SU-DHL-6 (cell line): Measurements from ENCODE around the gene SRSF9.

Experiments used
- CTCF ChIP-seq: fragments of 200-600 bp; sonication (generic); IDR thresholded peaks from one replicate; pipeline ENCODE4 v1.5.1; 2017; ENCODE audit warnings: antibody characterized with exemption, mild to moderate bottlenecking, low read length, moderate library complexity; ENCODE audit not compliant: insufficient read depth, poor library complexity, severe bottlenecking
- EZH2phosphoT487 ChIP-seq: fragments of 200-600 bp; sonication (generic), shearing (Covaris generic); conservative IDR thresholded peaks from 2 replicates; pipeline ENCODE4 v1.6.1; 2018; ENCODE audit warnings: mild to moderate bottlenecking, antibody characterized with exemption, low read length, moderate library complexity, mixed read lengths

GRCh38 chr12:120498870-120499515, 29.4 kb upstream of the SRSF9 start:
- TF ChIP-seq CTCF (no peak), EZH2phosphoT487 (no peak)
